Measurements from ENCODE around the gene UTF1.

Gene UTF1

GRCh38 chr10:133267293-133267692, 37.3 kb downstream of the UTF1 start:
- no peak for DNase-seq

GRCh38 chr10:133267829-133268228, 37.8 kb downstream of the UTF1 start:
- DNase-seq, result no peak

GRCh38 chr10:133268532-133268931, 38.5 kb downstream of the UTF1 start:
- no peak for DNase-seq

DNA sequence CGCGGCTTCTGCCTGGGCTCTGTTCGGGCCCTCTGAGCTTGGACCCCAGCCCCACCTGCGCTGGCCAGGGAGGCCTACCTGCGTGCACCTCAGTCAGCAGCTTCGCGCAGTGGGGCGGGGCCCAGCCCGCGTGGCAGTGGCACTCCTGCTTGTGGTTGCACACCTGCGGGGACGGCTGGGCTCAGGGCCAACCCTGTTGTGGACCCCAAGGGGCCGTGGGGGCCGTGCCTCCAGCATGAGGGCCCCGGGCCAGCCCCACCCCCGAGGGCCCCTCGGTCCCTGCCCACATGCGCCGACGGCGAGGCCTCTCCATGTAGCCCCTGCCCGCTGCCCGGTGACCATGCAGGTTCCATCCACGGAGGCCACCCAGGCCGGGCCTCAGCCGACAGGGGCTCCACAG, 39.4 kb downstream of the UTF1 start:
- no peak for DNase-seq

GRCh38 chr10:133270204-133270603, 40.2 kb downstream of the UTF1 start:
- DNase-seq, result no peak

DNA sequence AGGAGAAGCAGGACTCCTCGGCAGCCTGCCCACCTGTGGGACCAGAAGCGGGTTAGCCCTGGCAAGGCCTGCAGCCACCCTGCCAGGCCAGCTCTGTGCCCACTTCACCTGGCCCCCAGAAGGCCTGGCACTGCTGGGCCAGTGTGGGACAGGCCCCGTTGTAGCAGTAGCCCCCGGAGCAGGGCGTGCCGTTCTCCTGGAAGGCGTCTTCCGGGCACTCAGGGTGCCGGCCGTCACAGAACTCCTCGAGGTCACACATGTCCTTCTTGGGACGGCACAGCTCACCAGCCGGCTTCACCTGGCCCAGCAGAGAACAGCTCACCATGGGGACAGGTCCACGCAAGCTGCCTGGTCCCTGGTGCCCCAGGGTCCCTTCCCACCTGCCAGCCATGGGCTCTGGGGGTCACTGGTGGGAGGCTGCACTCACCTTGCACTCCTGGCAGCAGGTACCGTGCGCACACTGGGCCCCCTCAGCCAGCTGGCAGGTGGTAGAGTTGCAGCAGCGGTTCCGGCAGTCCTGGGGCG, 40.8 kb downstream of the UTF1 start:
- no peak for DNase-seq

- DNase-seq, result no peak
Observed at GRCh38 chr10:133271521-133272300, 41.7 kb downstream of the UTF1 start.

DNA sequence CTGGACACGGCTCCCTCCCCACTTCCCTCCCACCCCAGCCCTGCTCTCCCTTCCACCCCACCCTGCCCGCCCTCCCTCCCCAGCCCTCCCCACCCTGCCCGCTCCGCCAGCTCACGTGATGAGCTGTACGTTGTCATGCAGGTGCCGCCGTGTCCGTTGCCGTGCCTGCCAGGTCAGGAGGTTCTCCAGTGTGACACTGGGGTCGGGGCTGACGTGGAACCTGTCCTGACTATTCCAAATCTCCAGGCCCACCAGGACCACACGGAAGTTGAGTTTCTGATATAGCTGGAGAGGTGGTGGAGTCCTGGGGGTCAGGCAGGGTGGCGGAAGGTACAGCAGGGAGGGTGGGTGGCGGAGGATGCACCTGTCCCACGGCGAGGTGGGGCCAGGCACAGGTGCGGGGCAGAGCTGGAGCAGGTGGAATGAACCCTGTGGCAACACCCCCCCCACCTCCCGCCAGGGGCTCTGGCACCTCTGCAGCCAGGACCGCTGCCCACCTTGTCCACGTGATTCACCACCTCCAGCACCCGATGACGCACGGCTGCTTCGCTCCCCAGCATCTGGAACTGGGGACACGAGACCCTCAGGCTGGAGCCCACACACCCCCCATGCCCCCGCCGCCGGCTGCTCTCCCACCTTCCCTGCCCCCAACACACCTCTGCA, 42.4 kb downstream of the UTF1 start:
- DNase-seq, result no peak

DNA sequence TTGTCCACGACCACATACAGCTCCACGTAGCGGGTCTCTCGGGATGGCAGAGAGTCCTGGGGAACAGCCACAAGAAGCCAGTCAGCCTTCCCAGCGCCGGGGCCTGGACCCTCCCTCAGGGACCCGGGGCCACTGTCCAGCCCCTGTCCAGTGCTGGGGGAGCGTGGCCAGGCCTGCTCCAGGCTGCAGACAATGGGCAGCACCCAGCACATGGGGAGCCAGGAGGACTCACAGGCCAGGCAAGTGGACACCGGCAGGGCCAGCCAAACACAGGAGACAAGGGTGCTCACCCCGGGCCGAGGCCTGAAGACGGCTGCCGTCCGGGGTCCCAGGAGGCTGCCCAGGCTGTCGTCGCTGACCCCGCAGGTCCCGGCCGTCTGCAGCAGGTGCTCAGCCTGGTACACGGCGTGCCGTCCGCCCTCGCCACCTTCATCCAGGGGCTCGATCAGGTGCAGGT, 43.0 kb downstream of the UTF1 start:
- no peak for DNase-seq

DNA sequence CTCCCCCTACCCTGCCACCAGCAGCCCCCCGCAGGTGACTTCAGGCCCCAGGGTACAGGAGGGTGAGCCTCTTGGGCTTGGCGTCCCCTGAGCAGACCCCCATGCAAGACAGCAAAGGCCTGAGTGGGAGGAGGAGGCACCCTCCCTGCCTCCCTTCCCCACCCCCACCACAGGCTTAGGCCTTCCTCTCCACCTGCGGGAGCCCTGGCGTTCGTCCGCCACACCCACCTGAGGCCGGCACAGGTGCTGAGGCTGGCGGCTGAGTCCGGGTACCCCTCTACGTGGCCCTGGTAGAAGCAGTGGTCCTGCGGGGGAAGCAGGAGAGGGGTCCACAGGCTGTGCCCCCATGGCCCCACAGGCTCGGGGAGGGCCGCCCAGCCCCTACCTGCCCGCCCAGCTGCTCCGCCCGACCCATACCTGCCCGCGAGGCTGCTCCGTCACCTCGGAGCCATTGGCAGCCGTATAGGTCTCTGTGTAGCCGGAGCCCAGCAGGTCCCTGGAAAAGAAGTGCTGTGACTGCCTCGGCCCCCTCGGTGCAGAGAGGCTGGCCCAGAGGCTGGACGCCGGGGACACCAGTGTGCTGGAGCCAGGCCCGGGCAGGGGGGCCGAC, 43.6 kb downstream of the UTF1 start:
- no peak for DNase-seq

GRCh38 chr10:133274751-133275683, 45.0 kb downstream of the UTF1 start:
- DNase-seq, result no peak

GRCh38 chr10:133275684-133276092, 45.7 kb downstream of the UTF1 start:
- no peak for DNase-seq

DNA sequence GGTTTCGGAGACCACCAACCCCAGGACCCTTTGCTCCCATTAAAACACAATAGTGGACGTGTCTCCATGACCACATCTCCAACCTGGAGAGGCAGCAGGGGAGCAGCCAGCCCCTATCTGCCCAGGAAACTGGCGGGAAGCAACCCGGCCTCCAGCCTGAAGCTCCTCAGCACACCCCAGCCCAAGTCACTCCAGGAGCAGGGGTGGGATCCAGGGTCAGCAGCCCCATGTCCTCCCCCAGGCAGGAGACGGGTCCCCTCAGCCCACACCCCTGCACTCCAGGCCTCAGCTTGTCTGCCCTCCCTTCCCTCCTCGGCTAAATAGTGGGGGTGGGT, 46.0 kb downstream of the UTF1 start:
- no peak for DNase-seq

DNA sequence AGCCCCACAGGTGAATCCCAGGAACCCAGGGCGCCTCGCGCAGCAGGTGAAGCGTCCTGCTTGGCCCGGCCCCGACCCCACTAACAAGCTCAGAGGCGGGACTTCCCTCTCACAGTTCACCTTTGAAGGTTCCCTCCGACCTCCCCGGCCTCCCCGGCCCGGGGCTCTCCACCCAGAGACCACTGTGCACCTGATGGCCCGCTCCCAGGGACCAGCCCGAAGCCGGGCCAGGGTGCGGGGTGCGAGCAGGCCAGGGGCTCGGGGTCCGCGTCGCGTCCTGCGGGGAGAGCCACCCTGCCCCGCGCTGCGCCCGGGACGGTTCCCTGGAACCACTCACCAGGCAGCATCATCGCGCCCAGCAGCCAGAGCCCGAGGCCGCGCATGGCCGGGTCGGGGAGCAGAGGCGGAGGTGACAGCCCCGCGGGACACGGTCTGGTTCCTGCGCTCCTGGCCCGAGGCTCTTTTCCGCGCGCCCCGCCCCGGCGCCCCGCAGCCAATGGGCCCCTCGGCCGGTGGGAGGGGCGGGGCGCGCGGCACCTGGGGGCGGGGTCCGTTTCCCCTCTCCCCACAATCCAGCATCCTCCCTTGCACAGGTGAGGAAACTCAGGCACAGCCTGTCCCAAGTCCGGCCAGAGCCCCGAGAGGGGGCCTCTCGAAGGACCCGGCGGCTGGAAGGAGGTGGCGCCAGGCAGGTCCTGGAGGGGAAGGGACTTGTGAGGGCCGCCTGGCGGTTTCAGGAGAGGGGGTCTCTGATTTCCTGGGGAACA, 46.6 kb downstream of the UTF1 start, which contains the start of gene ADAM8:
TSS of gene ADAM8 (minus strand) at position 434 of the 767 bp plus-strand sequence. CDS start at position 383, 51 bp downstream.
- no peak for DNase-seq

DNA sequence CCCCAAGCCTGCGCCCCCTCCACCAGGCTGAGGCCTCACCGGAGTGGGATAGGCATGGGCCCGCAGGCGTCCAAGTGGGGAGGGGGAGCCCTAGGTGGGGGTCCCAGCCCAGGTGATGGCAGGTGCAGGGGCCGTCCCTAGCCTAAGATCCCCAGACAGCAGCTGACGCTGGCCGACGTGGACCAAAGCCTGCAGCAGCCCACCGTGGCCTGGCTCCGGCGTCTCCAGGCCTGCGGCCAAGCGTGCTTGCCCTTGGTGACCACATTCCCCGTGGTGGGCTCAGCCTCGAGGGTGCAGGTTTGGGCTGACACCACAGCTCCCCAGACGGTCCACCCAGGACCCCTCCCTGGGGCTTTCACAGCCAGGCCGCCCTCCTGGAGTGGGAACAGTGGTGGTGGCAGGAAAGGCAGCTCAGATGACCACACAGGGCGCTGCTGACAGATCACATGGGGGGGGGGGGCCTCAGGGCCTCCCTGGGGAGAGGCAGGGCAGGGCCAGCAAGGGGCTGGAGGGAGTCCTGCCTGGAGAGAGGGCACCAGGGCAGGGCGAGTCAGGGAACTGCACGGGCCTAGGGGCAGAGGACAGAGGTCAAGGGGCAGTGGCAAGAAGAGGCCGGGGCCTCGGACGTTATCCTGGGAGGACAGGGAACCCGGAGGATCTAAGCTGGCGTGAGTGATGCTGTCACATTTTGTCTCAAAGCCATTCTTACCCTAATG, 47.4 kb downstream of the UTF1 start:
- no peak for DNase-seq

DNA sequence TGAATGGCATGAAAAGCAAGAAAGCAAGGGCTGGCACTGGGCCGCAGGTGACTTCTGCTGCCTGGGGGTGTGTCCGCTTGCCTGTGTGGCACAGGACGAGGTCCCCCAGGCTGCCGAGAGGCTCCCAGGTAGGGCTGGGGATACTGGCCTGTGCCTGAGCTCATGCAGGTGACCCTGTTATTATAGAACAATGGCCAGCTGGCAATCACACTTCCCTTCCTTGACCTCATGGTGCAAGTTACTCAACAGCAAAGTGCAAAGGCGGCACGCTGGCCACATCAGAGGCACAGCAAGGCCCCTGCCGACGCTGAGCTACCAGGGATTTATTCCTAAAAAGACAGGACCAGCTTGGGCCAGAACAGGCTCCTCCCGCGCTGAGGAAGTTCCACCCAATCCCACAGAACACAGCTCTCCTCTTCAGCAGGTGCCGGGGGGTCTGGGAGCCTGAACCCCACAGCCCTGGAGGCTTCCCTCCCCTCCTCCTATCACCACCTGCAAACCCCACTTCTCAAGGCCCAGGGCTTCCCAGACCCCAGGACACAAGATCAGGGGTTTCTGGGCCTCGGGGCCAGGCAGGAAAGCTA, 48.1 kb downstream of the UTF1 start:
- no peak for DNase-seq

DNA sequence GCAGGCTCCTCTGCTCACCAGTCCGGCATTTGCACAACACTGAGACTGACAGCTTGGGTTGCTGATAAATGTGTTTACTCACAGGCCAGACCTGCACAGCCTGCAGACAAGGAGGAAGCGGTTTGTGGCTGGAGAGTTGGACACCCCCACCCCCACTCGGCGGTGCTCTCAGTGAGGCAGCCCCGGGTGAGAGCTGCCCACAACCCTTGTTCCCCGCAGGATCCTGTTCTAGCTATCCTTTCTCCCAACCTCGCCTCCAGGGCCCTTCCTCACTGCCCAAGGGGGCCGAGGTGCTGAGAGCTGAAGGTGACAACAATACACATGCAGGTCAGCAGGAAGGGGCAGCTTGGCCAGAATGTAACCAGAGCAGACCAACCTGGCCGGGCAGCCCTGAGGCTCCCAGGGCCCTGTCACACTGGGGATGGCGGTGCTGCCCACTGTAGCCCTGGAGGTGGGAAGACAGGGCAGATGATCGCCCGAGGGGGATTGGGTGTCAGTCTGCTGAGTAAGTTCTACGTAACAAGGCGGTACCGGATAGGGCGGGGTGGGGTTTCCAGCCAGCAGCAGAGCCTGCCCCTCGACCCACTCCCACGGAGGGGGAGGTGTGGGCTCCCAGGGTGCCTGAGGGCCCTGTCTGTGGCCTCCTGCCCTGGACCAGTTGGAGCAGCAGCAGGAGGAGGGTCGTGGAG, 48.7 kb downstream of the UTF1 start:
- DNase-seq, result peak; percentile 19

DNA sequence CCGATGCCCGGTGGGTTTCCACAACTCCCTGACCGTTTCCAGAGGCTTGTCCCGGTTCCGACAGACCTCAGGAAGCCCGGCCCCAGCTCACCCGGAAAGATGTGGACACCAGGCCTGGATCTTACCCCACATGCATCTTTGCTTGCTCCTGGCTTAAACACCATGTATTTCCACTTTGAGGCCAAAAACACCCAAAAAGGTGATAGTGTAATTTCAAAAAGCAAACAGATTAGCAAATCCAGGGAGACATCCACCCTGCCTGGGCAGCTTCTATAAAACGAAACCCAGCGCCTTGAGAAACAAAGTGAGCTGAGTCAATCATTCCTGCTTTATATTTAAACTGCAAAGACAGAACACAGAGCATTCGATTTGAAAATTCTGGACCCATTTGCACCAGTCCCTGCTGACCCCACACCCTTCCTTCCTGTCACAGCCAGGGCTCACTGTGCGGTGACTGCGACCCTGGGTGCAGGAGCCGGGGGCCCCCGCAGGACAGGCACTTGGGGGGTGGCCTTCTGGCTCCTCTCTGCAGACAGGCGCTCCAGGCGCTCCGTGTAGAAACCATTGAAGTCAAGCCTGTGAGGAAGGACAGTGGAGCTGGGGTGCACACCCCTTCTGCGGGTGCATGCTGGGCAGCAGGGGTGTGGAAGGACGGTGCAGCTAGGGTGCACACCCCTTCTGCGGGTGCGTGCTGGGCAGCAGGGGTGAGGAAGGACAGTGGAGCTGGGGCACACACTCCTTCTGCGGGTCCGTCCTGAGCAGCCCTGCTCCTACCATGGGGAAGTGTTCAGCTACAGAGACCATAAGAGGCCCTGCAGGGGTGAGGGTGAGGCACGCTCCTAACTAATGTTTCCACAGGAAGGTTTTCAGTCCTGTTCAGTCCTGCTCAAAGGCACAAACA, 49.6 kb downstream of the UTF1 start:
- DNase-seq, result no peak
